NCI-H1105 treated with DMSO at 0.1 percent for 48 hours (cell line): ENCODE results near the gene CREBZF.
A peak's percentile ranks its signal among the peaks of the same experiment; 100 is the strongest.

Experiments
- DNase-seq: peaks from one replicate; lab custom pipeline; 2025; lab: John Stamatoyannopoulos, UW

CREBZF gene

GRCh38 chr11:85664615-85665481 is at the start of gene CREBZF:
Gene CREBZF, minus strand, starts transcription at chr11:85665129. Its CDS starts 254 bp downstream, at chr11:85664875.
- peak; percentile 95 for DNase-seq

GRCh38 chr11:85712953-85713352 is 48.0 kb upstream of the CREBZF start:
- no peak for DNase-seq

- peak; percentile 1 for DNase-seq
Measured at GRCh38 chr11:85710917-85711316, 46.0 kb upstream of the CREBZF start.

GRCh38 chr11:85709941-85710702 is 45.2 kb upstream of the CREBZF start:
- DNase-seq: no peak

- DNase-seq: no peak
Measured at GRCh38 chr11:85705800-85706199, 40.9 kb upstream of the CREBZF start.

- DNase-seq: no peak
Measured at GRCh38 chr11:85704967-85705366, 40.0 kb upstream of the CREBZF start.

GRCh38 chr11:85699957-85700741 is 35.2 kb upstream of the CREBZF start:
- no peak for DNase-seq

- DNase-seq: no peak
Measured at GRCh38 chr11:85698195-85698594, 33.3 kb upstream of the CREBZF start.

GRCh38 chr11:85697747-85698146 is 32.8 kb upstream of the CREBZF start:
- DNase-seq: no peak

GRCh38 chr11:85695546-85695945 is 30.6 kb upstream of the CREBZF start:
- no peak for DNase-seq

- DNase-seq: peak; percentile 6
Measured at GRCh38 chr11:85694385-85694980, 29.6 kb upstream of the CREBZF start.

- DNase-seq: peak; percentile 91
Measured at GRCh38 chr11:85685820-85686459, 21.0 kb upstream of the CREBZF start, which contains the start of gene CCDC89. Gene CCDC89, minus strand, starts transcription at chr11:85686195. Its CDS starts 65 bp downstream, at chr11:85686130.

- peak; percentile 18 for DNase-seq
Measured at GRCh38 chr11:85685125-85685819, 20.3 kb upstream of the CREBZF start.

GRCh38 chr11:85682330-85683305 is 17.7 kb upstream of the CREBZF start:
- DNase-seq: peak; percentile 79

GRCh38 chr11:85680897-85681296 is 16.0 kb upstream of the CREBZF start:
- DNase-seq: no peak

GRCh38 chr11:85679576-85679975 is 14.6 kb upstream of the CREBZF start:
- no peak for DNase-seq

GRCh38 chr11:85673393-85673792 is 8.5 kb upstream of the CREBZF start:
- DNase-seq: no peak

- no peak for DNase-seq
Measured at GRCh38 chr11:85672105-85672902, 7.4 kb upstream of the CREBZF start.
